ENCODE data around the gene UXS1.

- TF ChIP-seq EZH2 (IDR thresholded peaks at IDR 0.05; ENCODE audit: insufficient read depth, poor library complexity, severe bottlenecking) (no peak), EZH2phosphoT487 (IDR thresholded peaks at IDR 0.05; ENCODE audit: insufficient read depth, low read depth) (no peak)
Observed at GRCh38 chr2:106201661-106202060, 7.6 kb upstream of the UXS1 start.

Data from GM23248 (cell line).